ENCODE results near the gene ARSB.

Gene ARSB

GRCh38 chr5:78773655-78774054 lies 211.5 kb downstream of the ARSB start:
- no peak overlapping the region for H3K9ac ChIP-seq (ENCODE audit: low read length)
- H3K27me3 ChIP-seq (ENCODE audit: low read depth, low read length), result no peaks in the 10 kb centered on the region
- H2AFZ ChIP-seq (ENCODE audit: low read depth, low read length), result no peak overlapping the region
- no peaks in the 10 kb centered on the region for H3K4me1 ChIP-seq (ENCODE audit: low read length)
- H3K36me3 ChIP-seq (replicated peaks; ENCODE audit: low read depth, low read length), result no peaks in the 10 kb centered on the region
- H3K4me3 ChIP-seq (ENCODE audit: low read length), result no peak overlapping the region
- H3K79me2 ChIP-seq (ENCODE audit: low read length), result no peaks in the 10 kb centered on the region
- no peaks in the 10 kb centered on the region for H3K9me3 ChIP-seq (ENCODE audit: insufficient read depth, low read length)
- H3K27ac ChIP-seq (ENCODE audit: low read length), result no peak overlapping the region
- TF ChIP-seq CTCF (IDR thresholded peaks at IDR 0.05; ENCODE audit: low read depth, low read length) (no peak), EZH2phosphoT487 (IDR thresholded peaks at IDR 0.05; ENCODE audit: low read depth) (no peak)
- no peaks in the 10 kb centered on the region for H4K20me1 ChIP-seq (ENCODE audit: insufficient read depth, low read length)
- H3K4me2 ChIP-seq (ENCODE audit: low read length), result no peak overlapping the region

GRCh38 chr5:78771260-78772205 lies 213.6 kb downstream of the ARSB start:
- TF ChIP-seq CTCF (IDR thresholded peaks at IDR 0.05; ENCODE audit: low read depth, low read length), result no peak
- TF ChIP-seq EZH2phosphoT487 (IDR thresholded peaks at IDR 0.05; ENCODE audit: low read depth), result no peak
- H3K79me2 ChIP-seq (ENCODE audit: low read length), result no peaks in the 10 kb centered on the region
- H4K20me1 ChIP-seq (ENCODE audit: insufficient read depth, low read length), result no peaks in the 10 kb centered on the region
- H2AFZ ChIP-seq (ENCODE audit: low read depth, low read length), result no peak overlapping the region
- H3K9me3 ChIP-seq (ENCODE audit: insufficient read depth, low read length), result no peaks in the 10 kb centered on the region
- no peaks in the 10 kb centered on the region for H3K27me3 ChIP-seq (ENCODE audit: low read depth, low read length)
- H3K4me3 ChIP-seq (ENCODE audit: low read length), result no peak overlapping the region
- no peak overlapping the region for H3K27ac ChIP-seq (ENCODE audit: low read length)
- H3K4me1 ChIP-seq (ENCODE audit: low read length), result no peaks in the 10 kb centered on the region
- H3K4me2 ChIP-seq (ENCODE audit: low read length), result no peak overlapping the region
- no peaks in the 10 kb centered on the region for H3K36me3 ChIP-seq (replicated peaks; ENCODE audit: low read depth, low read length)
- H3K9ac ChIP-seq (ENCODE audit: low read length), result no peak overlapping the region

GRCh38 chr5:78768781-78769380 lies 216.2 kb downstream of the ARSB start:
- Histone ChIP-seq H4K20me1 (ENCODE audit: insufficient read depth, low read length) (no peaks in the 10 kb centered on the region), H3K27ac (ENCODE audit: low read length) (no peak overlapping the region), H3K4me3 (ENCODE audit: low read length) (no peak overlapping the region), H3K4me1 (ENCODE audit: low read length) (peaks cover 6% of the 10 kb centered on the region), H3K9me3 (ENCODE audit: insufficient read depth, low read length) (no peaks in the 10 kb centered on the region), H3K9ac (ENCODE audit: low read length) (no peak overlapping the region), H3K36me3 (replicated peaks; ENCODE audit: low read depth, low read length) (no peaks in the 10 kb centered on the region), H3K79me2 (ENCODE audit: low read length) (no peaks in the 10 kb centered on the region), H3K27me3 (ENCODE audit: low read depth, low read length) (no peaks in the 10 kb centered on the region), H3K4me2 (ENCODE audit: low read length) (no peak overlapping the region), H2AFZ (ENCODE audit: low read depth, low read length) (no peak overlapping the region)
- TF ChIP-seq CTCF (IDR thresholded peaks at IDR 0.05; ENCODE audit: low read depth, low read length) (no peak), EZH2phosphoT487 (IDR thresholded peaks at IDR 0.05; ENCODE audit: low read depth) (no peak)

GRCh38 chr5:78766412-78766762 lies 218.7 kb downstream of the ARSB start:
- H2AFZ ChIP-seq (ENCODE audit: low read depth, low read length), result no peak overlapping the region
- H3K79me2 ChIP-seq (ENCODE audit: low read length), result no peaks in the 10 kb centered on the region
- H3K4me2 ChIP-seq (ENCODE audit: low read length), result no peak overlapping the region
- H3K4me3 ChIP-seq (ENCODE audit: low read length), result no peak overlapping the region
- H3K27me3 ChIP-seq (ENCODE audit: low read depth, low read length), result no peaks in the 10 kb centered on the region
- H3K4me1 ChIP-seq (ENCODE audit: low read length), result peaks cover 23% of the 10 kb centered on the region
- no peak overlapping the region for H3K27ac ChIP-seq (ENCODE audit: low read length)
- H3K9me3 ChIP-seq (ENCODE audit: insufficient read depth, low read length), result no peaks in the 10 kb centered on the region
- H3K9ac ChIP-seq (ENCODE audit: low read length), result no peak overlapping the region
- no peaks in the 10 kb centered on the region for H4K20me1 ChIP-seq (ENCODE audit: insufficient read depth, low read length)
- H3K36me3 ChIP-seq (replicated peaks; ENCODE audit: low read depth, low read length), result no peaks in the 10 kb centered on the region
- TF ChIP-seq EZH2phosphoT487 (IDR thresholded peaks at IDR 0.05; ENCODE audit: low read depth) (no peak), CTCF (IDR thresholded peaks at IDR 0.05; ENCODE audit: low read depth, low read length) (no peak)
